HCT116 (cell line): ENCODE results near the gene TTLL7. TPM values are rescaled to one million over a fixed set of nuclear protein-coding genes. Genes with fewer than 3 reads are reported as not detected.

Experiments used
- ATAC-seq: fragments of 200-7000 bp; cut with Tn5 transposase; 2 replicates; pipeline ENCODE4 v1.9.1; 2020; ENCODE audit warnings: mild to moderate bottlenecking, moderate library complexity
- BruUV-seq: library from RNA; stranded (reverse); fragments of 400-500 nt; replicated peaks from 2 replicates; lab custom pipeline; 2021; lab: Mats Ljungman, UMichigan
- CTCF ChIA-PET: fragments of 300-600 bp; sonication (Branson Sonifier 250); formaldehyde crosslinking; loops from one replicate; lab custom pipeline; 2021; ENCODE audit warnings: antibody characterized with exemption; lab: Charles Lee
- POLR2A ChIA-PET: fragments of 300-600, 350-600 bp; sonication (Branson Sonifier 250); formaldehyde crosslinking; loops from one replicate; lab custom pipeline; 2021; ENCODE audit warnings: antibody characterized with exemption; lab: Charles Lee
- RAD21 ChIA-PET, 2 experiments: fragments of 300-600 bp; sonication (Branson Sonifier 250); formaldehyde crosslinking; loops; one replicate each; lab custom pipeline; 2023; ENCODE audit warnings: low total read pairs in 2 of 2; ENCODE audit not compliant: uncharacterized antibody in 2 of 2, unreplicated experiment in 2 of 2, low non-redundant PET in 1 of 2; lab: Charles Lee
- DNase-seq: peaks from one replicate; pipeline ENCODE4 v3.0.0-alpha.2; 2010; ENCODE audit warnings: low read depth, low spot score
- H2AFZ ChIP-seq: fragments of 200-600 bp; shearing (Covaris generic), sonication (generic); 2 replicates; pipeline ENCODE4 v1.6.1; 2017; ENCODE audit warnings: low read depth, mixed run types, mixed read lengths, antibody characterized with exemption, low read length; ENCODE audit not compliant: poor library complexity, severe bottlenecking
- H3K27ac ChIP-seq: 2 replicates; pipeline ENCODE4 v1.5.1; 2012; ENCODE audit warnings: low read depth, low read length
- H3K27me3 ChIP-seq: fragments of 200-600 bp; sonication (generic); 2 replicates; pipeline ENCODE4 v1.6.1; 2016; ENCODE audit warnings: mixed run types, low read length, mixed read lengths; ENCODE audit not compliant: insufficient read depth
- H3K36me3 ChIP-seq, 2 experiments: fragments of 200-500 bp in 1 of 2; fragments of 200-600 bp in 1 of 2; sonication (Bioruptor generic) in 1 of 2; sonication (generic) in 1 of 2; 2 replicates each; pipeline versions ENCODE4 v1.5.1 to v1.6.1; 2014 to 2016; ENCODE audit warnings: low read length in 2 of 2, inconsistent platforms in 1 of 2, mixed read lengths in 1 of 2, mixed run types in 1 of 2; ENCODE audit not compliant: insufficient read depth in 2 of 2, control insufficient read depth in 1 of 2
- H3K4me1 ChIP-seq, 2 experiments: fragments of 200-600 bp in 1 of 2; sonication (generic) in 1 of 2; 2 replicates each; pipeline versions ENCODE4 v1.5.1 to v1.6.1; 2012 to 2017; ENCODE audit warnings: low read length in 2 of 2, inconsistent platforms in 1 of 2, mild to moderate bottlenecking in 1 of 2, mixed read lengths in 1 of 2, mixed run types in 1 of 2, moderate library complexity in 1 of 2; ENCODE audit not compliant: insufficient read depth in 2 of 2, control insufficient read depth in 1 of 2
- H3K4me2 ChIP-seq: fragments of 200-600 bp; sonication (generic); 2 replicates; pipeline ENCODE4 v1.6.1; 2017; ENCODE audit warnings: mixed run types, low read length, mixed read lengths
- H3K4me3 ChIP-seq, 2 experiments: fragments of 200-600 bp in 1 of 2; sonication (generic) in 1 of 2; replicated peaks in 1 of 2; 2 replicates each; pipeline ENCODE4 v1.5.1; 2011 to 2016; ENCODE audit warnings: low read length in 2 of 2, control low read depth in 1 of 2, low read depth in 1 of 2, mild to moderate bottlenecking in 1 of 2, mixed read lengths in 1 of 2, mixed run types in 1 of 2
- H3K79me2 ChIP-seq: fragments of 200-600 bp; sonication (generic); 2 replicates; pipeline ENCODE4 v1.6.1; 2017; ENCODE audit warnings: mild to moderate bottlenecking, mixed run types, low read length, moderate library complexity, mixed read lengths; ENCODE audit not compliant: insufficient read depth
- H3K9ac ChIP-seq: fragments of 200-600 bp; sonication (generic); 2 replicates; pipeline ENCODE4 v1.6.1; 2016; ENCODE audit warnings: low read length, mixed read lengths
- H3K9me2 ChIP-seq: fragments of 200-600 bp; sonication (generic), shearing (Covaris generic); 2 replicates; pipeline ENCODE4 v1.6.1; 2017; ENCODE audit warnings: mixed run types, mild to moderate bottlenecking, moderate library complexity; ENCODE audit not compliant: insufficient read depth
- H3K9me3 ChIP-seq, 2 experiments: fragments of 200-500 bp in 1 of 2; fragments of 200-600 bp in 1 of 2; sonication (Bioruptor generic) in 1 of 2; sonication (generic) in 1 of 2; 2 replicates each; pipeline ENCODE4 v1.6.1; 2014 to 2017; ENCODE audit warnings: low read length in 2 of 2, mixed read lengths in 2 of 2, inconsistent platforms in 1 of 2, low read depth in 1 of 2, mild to moderate bottlenecking in 1 of 2, mixed run types in 1 of 2, moderate library complexity in 1 of 2; ENCODE audit not compliant: control insufficient read depth in 1 of 2, insufficient read depth in 1 of 2
- H4K20me1 ChIP-seq: fragments of 200-600 bp; sonication (generic), shearing (Covaris generic); 2 replicates; pipeline ENCODE4 v1.6.1; 2017; ENCODE audit warnings: mixed run types, mild to moderate bottlenecking, moderate library complexity; ENCODE audit not compliant: insufficient read depth
- ATF3 ChIP-seq: IDR thresholded peaks from 2 replicates; pipeline ENCODE4 v1.6.1; 2012
- CBX3 ChIP-seq: IDR thresholded peaks from 2 replicates; pipeline ENCODE4 v1.6.1; 2012; ENCODE audit warnings: low read depth
- ELF1 ChIP-seq: IDR thresholded peaks from 2 replicates; pipeline ENCODE4 v1.6.1; 2012; ENCODE audit warnings: low read depth, borderline replicate concordance
- POLR2A ChIP-seq: IDR thresholded peaks from 2 replicates; pipeline ENCODE4 v1.7.0; 2011; ENCODE audit warnings: borderline replicate concordance; ENCODE audit not compliant: insufficient read depth, insufficient read length; ENCODE audit errors: extremely low read depth
- SP1 ChIP-seq: IDR thresholded peaks from 2 replicates; pipeline ENCODE4 v1.6.1; 2012; ENCODE audit warnings: low read depth
- SRF ChIP-seq: IDR thresholded peaks from 2 replicates; pipeline ENCODE4 v1.6.1; 2012; ENCODE audit warnings: low read depth
- TCF7L2 ChIP-seq: IDR thresholded peaks from 2 replicates; pipeline ENCODE4 v1.7.0; 2011; ENCODE audit warnings: borderline replicate concordance, inconsistent platforms; ENCODE audit not compliant: insufficient read depth, insufficient read length; ENCODE audit errors: extremely low read depth
- YY1 ChIP-seq: IDR thresholded peaks from 2 replicates; pipeline ENCODE4 v1.6.1; 2011; ENCODE audit warnings: low read length, low read depth, moderate library complexity, mild to moderate bottlenecking; ENCODE audit not compliant: insufficient replicate concordance; ENCODE audit errors: extremely low read depth
- ZBTB33 ChIP-seq: IDR thresholded peaks from 2 replicates; pipeline ENCODE4 v1.6.1; 2011; ENCODE audit warnings: mild to moderate bottlenecking, low read length, moderate library complexity; ENCODE audit not compliant: insufficient replicate concordance; ENCODE audit errors: extremely low read depth
- intact Hi-C: fragments of 100-400 bp; cut with micrococcal nuclease; formaldehyde crosslinking; loops from 2 replicates; pipeline ENCODE4 v1.10.0; 2022
- total RNA-seq: library from RNA; stranded (reverse); gene quantifications from one replicate; pipeline ENCODE4 v1.2.1, GENCODE V29; 2021; ENCODE audit not compliant: unreplicated experiment
- TF ChIP-seq, protein P1 (sequence below): IDR thresholded peaks from 2 replicates; pipeline ENCODE4 v1.6.1; 2012

The TTLL7 gene
- total RNA-seq, 1 experiment from 2014 or later = 21.2 TPM

DNA sequence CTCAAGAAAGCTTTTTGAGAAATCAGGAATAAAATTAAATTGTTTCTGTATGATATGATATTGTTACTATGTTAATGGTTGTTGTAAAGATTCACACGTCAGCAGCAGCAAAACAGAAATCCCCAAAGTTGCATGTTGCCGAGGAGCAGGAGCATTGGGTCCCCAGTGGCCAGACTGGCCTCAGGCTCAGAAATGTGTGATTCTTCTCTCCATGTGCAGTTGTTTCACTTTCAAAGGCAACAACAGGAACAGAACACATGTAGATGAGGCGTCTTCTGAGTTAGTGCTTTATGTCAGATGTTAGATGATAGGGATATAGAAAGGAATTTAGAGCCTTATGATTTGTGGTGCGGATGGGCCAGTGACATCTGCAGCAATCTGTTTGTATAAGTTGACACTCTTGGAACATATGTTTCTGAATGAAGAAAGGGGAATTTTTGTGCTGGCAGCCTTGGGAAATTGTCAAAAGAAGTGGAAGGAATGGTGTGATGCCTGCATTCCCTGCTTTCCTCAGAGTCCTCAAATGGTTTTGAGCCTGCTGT, 2.1 kb upstream of the TTLL7 start:
- no peak for TF ChIP-seq POLR2A
- TF ChIP-seq ELF1 = no peak
- Histone ChIP-seq H3K9ac (no peak overlapping the region), H3K4me3 (no peak overlapping the region), H3K79me2 (no peaks in the 10 kb centered on the region), H4K20me1 (no peaks in the 10 kb centered on the region), H3K27ac (no peak overlapping the region), H3K27me3 (no peaks in the 10 kb centered on the region), H3K4me2 (no peak overlapping the region), H3K4me1 (peaks cover 6 to 17% of the 10 kb centered on the region in 2 experiments; a peak in 3 of 4 replicates), H3K9me2 (no peaks in the 10 kb centered on the region), H3K36me3 (no peaks in the 10 kb centered on the region), H2AFZ (no peak overlapping the region), H3K9me3 (no peaks in the 10 kb centered on the region)
- DNase-seq (no peak), ATAC-seq (no peak)
- ChIA-PET POLR2A (no interaction called here), CTCF (no interaction called here), RAD21 (no interaction called here)
- intact Hi-C loops = no loop called here
- BruUV-seq = no TSS peak

DNA sequence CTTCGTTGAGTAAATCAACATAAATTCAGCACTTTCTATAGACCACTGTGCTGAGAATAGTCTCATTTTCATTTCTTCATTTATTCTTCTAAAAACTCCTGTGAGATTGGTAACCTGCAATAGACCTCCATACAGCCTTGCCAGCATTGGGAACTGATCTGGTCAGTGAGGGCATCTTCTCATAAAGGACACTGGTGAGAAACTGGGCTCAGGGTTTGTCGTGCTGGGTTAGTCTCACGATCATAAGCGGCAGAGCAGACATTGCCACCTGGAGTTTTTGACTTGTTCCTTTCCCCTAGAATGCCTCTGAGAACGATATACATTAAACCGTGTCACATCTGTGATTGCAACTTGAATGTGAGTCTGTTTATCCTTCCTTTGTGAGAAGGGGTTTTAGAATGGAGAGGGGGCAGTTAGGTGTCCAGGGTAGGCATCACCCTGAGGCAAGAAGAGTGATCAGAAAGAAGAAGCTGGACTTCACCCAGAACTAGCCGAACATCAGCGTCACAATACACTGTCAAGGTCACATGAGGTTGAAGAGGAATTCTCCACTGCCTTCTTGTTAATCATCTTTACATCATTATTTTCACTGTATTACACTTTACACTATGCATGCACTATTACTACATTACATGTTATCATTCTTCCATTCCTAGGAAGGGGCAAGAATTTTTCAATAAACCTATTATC, 1.4 kb upstream of the TTLL7 start:
- intact Hi-C loops = no loop called here
- Histone ChIP-seq H2AFZ (peak overlapping the region; percentile 97), H3K36me3 (no peaks in the 10 kb centered on the region)

More for the DNA sequence above, 1.4 kb upstream of the TTLL7 start:
- no peak overlapping the region for H3K4me3 ChIP-seq
- POLR2A ChIA-PET = no interaction called here
- no TSS peak for BruUV-seq
- RAD21 ChIA-PET = no interaction called here
- DNase-seq = no peak
- no peak overlapping the region for H3K27ac ChIP-seq
- H3K4me2 ChIP-seq = peak overlapping the region; percentile 92
- H3K79me2 ChIP-seq = no peaks in the 10 kb centered on the region
- CTCF ChIA-PET = no interaction called here
- H3K4me1 ChIP-seq = peaks cover 6 to 17% of the 10 kb centered on the region in 2 experiments; a peak in 3 of 4 replicates
- no peak for ATAC-seq
- H3K9me2 ChIP-seq = no peaks in the 10 kb centered on the region
- no peaks in the 10 kb centered on the region for H4K20me1 ChIP-seq
- TF ChIP-seq ATF3 = no peak
- no peak for TF ChIP-seq YY1
- no peak for TF ChIP-seq SRF
- TF ChIP-seq SP1 = no peak
- no peak for TF ChIP-seq ZBTB33
- TF ChIP-seq TCF7L2 = no peak
- TF ChIP-seq POLR2A = no peak
- TF ChIP-seq, protein P1, sequence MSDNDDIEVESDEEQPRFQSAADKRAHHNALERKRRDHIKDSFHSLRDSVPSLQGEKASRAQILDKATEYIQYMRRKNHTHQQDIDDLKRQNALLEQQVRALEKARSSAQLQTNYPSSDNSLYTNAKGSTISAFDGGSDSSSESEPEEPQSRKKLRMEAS = no peak
- TF ChIP-seq ELF1 = no peak
- no peak for TF ChIP-seq CBX3
- no peaks in the 10 kb centered on the region for H3K9me3 ChIP-seq
- H3K9ac ChIP-seq = no peak overlapping the region
- no peaks in the 10 kb centered on the region for H3K27me3 ChIP-seq
